ENCODE results near the gene OSBPL8. TPM values are rescaled to one million over a fixed set of nuclear protein-coding genes. Genes with fewer than 3 reads are reported as not detected.

The OSBPL8 gene
- total and polyA plus RNA-seq, 9 of the 15 experiments (the other 6 are each of a cell fraction or from before 2014, with no cell fraction given) = 17.4 to 82.7 (median 42.8) TPM

- TF ChIP-seq, protein P1, sequence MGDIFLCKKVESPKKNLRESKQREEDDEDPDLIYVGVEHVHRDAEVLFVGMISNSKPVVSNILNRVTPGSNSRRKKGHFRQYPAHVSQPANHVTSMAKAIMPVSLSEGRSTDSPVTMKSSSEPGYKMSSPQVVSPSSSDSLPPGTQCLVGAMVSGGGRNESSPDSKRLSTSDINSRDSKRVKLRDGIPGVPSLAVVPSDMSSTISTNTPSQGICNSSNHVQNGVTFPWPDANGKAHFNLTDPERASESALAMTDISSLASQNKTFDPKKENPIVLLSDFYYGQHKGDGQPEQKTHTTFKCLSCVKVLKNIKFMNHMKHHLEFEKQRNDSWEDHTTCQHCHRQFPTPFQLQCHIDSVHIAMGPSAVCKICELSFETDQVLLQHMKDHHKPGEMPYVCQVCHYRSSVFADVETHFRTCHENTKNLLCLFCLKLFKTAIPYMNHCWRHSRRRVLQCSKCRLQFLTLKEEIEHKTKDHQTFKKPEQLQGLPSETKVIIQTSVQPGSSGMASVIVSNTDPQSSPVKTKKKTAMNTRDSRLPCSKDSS (IDR thresholded peaks at IDR 0.05; ENCODE audit: low read depth, partially characterized antibody) = peak; percentile 43
- TF ChIP-seq CCNT2 (IDR thresholded peaks at IDR 0.05; ENCODE audit: borderline replicate concordance, extremely low read depth, insufficient read length, low read depth, low read length) (no peak), CREB1 (IDR thresholded peaks at IDR 0.05) (no peak), CREB1 (CRISPR knock-in tag; IDR thresholded peaks at IDR 0.05) (no peak), L3MBTL2 (IDR thresholded peaks at IDR 0.05) (peak; percentile 19; the same call in 1 of the 2 replicates), SNRNP70 (optimal IDR thresholded peaks at IDR 0.05; ENCODE audit: low read depth, low read length) (no peak), SAFB (IDR thresholded peaks at IDR 0.05; ENCODE audit: borderline replicate concordance, low read depth, low read length) (no peak), EZH2 (IDR thresholded peaks at IDR 0.05; ENCODE audit: borderline replicate concordance, low read depth, low read length) (no peak), ZNF384 (IDR thresholded peaks at IDR 0.05; ENCODE audit: low read depth, low read length) (no peak), XRCC3 (IDR thresholded peaks at IDR 0.05) (no peak), ZNF395 (CRISPR knock-in tag; IDR thresholded peaks at IDR 0.05) (no peak), MEF2D (tag; conservative IDR thresholded peaks at IDR 0.05; ENCODE audit: low read depth) (0 out of 2 replicates have a peak, but pooled peaks have one; percentile 39), TRIM24 (IDR thresholded peaks at IDR 0.05) (peak in 1 of 2 experiments; percentile 63; a peak in 2 of 4 replicates), ZFX (CRISPR knock-in tag; IDR thresholded peaks at IDR 0.05) (no peak), ZNF695 (CRISPR knock-in tag; IDR thresholded peaks at IDR 0.05) (no peak), KDM4B (IDR thresholded peaks at IDR 0.05; ENCODE audit: borderline replicate concordance in 2 of 2, low read depth in 1 of 2) (no peak), ZNF436 (CRISPR knock-in tag; IDR thresholded peaks at IDR 0.05) (no peak), PHB2 (IDR thresholded peaks at IDR 0.05; ENCODE audit: low read depth) (no peak), ZBTB17 (CRISPR knock-in tag; IDR thresholded peaks at IDR 0.05) (no peak), RHOXF2B (CRISPR knock-in tag; conservative IDR thresholded peaks at IDR 0.05) (no peak), NEUROD1 (IDR thresholded peaks at IDR 0.05; ENCODE audit: borderline replicate concordance, low read depth, low read length, partially characterized antibody) (no peak), TARDBP (IDR thresholded peaks at IDR 0.05) (no peak)
- TF ChIP-seq, protein P2, sequence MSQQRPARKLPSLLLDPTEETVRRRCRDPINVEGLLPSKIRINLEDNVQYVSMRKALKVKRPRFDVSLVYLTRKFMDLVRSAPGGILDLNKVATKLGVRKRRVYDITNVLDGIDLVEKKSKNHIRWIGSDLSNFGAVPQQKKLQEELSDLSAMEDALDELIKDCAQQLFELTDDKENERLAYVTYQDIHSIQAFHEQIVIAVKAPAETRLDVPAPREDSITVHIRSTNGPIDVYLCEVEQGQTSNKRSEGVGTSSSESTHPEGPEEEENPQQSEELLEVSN (IDR thresholded peaks at IDR 0.05; ENCODE audit: borderline replicate concordance in 1 of 2, extremely low read depth in 1 of 2, insufficient read depth in 1 of 2, insufficient read length in 1 of 2, low read depth in 1 of 2, low read length in 1 of 2, poor library complexity in 1 of 2, severe bottlenecking in 1 of 2) = no peak
- TF ChIP-seq, protein P3, sequence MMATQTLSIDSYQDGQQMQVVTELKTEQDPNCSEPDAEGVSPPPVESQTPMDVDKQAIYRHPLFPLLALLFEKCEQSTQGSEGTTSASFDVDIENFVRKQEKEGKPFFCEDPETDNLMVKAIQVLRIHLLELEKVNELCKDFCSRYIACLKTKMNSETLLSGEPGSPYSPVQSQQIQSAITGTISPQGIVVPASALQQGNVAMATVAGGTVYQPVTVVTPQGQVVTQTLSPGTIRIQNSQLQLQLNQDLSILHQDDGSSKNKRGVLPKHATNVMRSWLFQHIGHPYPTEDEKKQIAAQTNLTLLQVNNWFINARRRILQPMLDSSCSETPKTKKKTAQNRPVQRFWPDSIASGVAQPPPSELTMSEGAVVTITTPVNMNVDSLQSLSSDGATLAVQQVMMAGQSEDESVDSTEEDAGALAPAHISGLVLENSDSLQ (IDR thresholded peaks at IDR 0.05) = no peak
- TF ChIP-seq, protein P4, sequence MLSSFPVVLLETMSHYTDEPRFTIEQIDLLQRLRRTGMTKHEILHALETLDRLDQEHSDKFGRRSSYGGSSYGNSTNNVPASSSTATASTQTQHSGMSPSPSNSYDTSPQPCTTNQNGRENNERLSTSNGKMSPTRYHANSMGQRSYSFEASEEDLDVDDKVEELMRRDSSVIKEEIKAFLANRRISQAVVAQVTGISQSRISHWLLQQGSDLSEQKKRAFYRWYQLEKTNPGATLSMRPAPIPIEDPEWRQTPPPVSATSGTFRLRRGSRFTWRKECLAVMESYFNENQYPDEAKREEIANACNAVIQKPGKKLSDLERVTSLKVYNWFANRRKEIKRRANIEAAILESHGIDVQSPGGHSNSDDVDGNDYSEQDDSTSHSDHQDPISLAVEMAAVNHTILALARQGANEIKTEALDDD (IDR thresholded peaks at IDR 0.05) = no peak
Observed at GRCh38 chr12:76539727-76540126, 19.8 kb downstream of the OSBPL8 start (continued).
